Limb (tissue), 2 donors: ENCODE results near the gene AKT2.

Experiments
- DNase-seq, 2 donors: peaks; one replicate each; pipeline ENCODE4 v3.0.0-alpha.2; 2016; ENCODE audit errors: extremely low spot score in 2 of 2

AKT2 gene

DNA sequence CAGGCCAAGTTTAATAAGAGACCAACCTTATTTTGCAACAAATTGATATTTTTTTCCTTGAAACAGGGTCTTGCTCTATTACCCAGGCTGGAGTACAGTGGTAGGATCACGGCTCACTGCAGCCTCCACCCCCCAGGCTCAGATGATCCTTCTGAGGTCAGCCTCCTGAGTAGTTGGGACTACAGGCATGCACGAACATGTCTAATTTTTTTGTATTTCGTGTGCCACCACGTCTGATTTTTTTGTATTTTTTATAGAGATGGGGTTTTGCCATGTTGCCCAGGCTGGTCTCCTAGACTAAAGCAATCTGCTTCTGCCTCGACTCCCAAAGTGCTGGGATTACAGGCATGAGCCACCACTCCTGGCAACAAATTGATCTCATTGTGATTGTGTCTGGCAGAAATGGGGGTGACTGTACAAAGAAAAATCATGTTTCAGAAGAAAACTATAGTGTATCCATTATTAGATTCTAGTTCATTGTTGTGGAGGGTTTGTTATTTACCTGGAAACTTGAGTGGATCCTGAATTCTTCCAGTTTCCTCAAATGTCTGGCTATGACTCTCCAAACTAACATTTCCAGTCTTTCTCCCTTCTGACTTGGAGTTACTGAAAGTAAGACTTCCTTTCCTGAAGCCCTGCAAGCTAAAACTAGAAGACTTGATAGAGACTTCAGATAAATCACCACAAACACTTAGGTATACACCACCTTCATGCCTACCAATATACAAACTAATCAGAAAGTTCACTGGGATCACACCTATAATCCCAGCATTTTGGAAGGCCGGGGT is 17.3 kb upstream of the AKT2 start:
- DNase-seq: no peak

DNA sequence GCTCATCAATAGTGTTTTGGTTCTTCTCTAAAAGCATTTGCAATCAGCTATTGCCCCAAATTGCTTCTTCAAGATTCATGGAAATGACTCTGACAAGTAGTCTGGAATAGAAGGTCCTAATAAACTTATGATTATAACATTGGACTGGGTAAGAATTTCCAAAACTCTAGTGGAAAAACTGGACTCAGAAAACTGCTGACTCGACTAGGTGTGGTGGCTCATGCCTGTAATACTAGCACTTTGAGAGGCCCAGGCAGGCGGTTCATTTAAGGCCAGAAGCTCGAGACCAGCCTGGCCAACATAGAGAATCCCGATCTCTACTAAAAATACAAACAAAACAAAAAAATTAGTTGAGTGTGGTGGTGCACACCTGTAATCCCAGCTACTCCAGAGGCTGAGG is 15.5 kb upstream of the AKT2 start:
- DNase-seq: no peak

DNA sequence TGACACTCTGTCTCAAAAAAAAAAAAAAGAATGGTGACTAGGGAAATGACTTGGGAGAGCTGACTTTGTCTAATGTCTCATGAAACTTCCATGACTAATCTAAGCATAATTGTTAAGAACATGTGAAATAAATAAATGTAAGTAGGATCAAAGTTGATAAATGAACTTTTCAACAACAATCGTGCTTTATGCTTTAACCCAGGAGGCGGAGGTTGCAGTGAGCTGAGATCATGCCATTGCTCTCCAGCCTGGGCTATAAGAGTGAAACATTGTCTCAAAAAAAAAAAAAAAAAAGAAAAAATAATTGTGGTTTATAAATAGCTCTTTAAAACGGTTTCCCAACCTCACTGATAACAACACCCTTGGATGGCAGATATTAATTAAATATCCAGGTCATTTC is 12.9 kb upstream of the AKT2 start:
- DNase-seq: no peak

DNA sequence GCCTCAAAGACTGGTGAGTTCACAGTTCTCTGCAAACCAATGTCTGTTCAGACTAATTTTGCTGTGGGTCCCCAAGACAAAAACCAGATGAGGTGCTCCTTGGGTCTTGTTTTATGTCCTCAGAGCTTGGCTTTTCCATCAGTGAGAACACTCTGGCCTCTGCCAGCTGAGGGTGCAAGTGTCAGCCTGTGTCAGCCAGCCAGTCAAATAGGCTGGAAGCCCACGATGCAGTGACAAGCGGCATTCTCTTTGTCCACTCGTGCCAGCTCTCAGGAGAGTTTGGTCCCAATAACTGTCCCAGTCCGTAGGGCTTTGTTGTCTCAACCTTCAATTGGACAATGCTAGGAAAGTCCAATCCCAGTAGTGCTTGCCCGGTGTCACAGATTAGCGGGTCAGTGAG is 9.4 kb upstream of the AKT2 start:
- no peak for DNase-seq

DNA sequence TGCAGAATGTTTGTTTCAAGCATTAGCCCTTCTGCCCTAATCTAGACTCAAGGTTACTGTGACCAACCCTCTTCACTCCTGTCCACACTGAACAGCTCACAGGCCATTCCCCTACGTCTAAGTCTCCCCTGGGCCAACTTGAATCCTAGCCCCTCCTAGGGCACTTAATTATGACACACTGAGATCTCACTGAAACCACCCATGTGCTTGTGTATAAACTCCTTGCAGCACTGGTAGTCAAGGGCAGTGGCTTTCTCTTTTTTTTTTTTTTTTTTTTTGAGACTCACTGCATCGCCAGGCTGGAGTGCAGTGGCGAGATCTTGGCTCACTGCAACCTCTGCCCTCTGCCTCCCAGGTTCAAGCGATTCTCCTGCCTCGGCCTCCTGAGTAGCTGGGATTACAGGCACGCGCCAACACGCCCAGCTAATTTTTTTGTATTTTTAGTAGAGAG is 1.9 kb upstream of the AKT2 start:
- DNase-seq: no peak

DNA sequence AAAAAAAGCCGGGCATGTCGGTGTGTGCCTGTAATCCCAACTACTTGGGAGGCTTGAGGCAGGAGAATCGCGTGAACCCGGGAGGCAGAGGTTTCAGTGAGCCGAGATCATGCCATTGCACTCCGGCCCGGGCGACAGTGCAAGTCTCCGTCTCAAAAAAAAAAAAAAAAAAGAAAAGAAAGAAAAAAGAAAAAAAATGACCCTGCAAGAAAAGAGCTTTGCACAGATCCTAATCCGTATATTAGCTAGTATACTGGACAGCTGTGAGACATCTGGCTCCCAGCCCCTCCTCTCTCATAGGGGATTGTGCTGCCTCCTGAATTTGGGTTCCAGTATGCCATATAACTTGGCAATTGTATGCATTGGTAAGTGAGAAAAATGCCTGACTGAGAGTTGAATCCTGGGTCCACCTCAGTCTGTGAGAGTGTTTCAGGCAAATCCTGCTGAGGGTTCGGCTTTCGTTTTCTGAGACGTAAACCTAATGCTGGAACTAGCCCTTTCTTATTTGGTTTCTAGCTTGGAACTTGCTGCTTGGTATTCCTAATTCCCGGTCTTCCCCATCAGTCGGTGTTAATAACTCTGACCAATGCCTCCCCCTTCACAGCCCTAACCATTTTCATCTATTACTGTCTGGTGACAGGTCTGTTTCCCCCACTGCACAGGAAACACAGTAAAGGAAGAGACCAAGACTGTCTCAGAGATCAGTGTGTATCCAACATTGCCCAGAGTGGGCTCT is 1.3 kb upstream of the AKT2 start:
- DNase-seq: peak in 1 of 2 donors; percentile 50

DNA sequence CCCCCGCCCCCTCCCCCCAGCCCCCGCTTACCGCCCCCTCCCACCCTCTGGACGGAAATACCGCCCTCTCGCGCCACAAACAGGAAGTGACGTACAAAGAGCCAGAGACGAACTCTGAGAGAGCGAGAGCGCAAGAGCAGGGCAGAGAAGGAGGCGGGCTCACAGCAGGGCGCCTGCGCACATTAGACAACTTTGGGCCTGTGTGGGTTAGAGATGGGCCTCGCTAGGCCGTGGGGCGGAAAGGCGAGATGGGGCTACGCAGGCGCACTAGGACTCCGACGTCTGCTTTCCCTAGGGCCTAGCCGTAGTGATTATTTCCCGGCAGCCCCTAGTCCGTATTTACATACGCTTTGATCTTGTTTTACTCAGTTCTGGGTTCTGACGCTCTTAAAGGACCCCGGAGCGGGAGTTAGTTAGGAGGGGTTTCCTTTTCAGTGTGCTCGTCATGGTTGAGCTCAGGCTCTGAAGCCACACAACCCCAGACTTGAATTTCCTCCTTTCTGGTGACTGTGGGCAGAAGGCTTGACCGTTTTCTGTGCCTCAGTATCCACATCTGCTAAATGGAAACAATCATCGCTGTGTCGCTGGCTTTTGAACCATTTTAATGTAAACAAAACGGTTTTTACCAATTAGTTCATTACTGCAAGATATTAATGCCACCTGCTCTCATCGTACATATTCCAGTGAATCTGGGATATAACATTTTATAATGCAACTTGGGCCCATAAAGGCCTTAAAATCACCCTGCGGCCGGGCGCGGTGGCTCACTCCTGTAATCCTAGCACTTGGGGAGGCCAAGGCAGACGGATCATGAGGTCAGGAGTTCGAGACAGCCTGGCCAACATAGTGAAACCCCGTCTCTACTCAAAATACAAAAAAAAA is 449 bp upstream of the AKT2 start:
- peak; percentile 98 to 100 for DNase-seq

DNA sequence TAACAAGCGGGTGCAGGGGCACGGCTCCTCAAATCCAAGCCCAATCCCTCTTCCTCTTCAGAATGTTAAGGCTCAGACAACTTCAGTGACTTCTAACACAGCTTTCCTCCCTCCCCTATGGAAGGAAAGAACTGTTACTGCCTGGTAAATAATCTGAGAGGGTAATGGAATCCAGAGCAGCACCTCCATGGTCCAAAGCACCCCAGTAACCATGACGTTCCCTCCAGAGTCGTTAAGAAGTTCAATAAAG is 969 bp downstream of the AKT2 start:
- DNase-seq: no peak

DNA sequence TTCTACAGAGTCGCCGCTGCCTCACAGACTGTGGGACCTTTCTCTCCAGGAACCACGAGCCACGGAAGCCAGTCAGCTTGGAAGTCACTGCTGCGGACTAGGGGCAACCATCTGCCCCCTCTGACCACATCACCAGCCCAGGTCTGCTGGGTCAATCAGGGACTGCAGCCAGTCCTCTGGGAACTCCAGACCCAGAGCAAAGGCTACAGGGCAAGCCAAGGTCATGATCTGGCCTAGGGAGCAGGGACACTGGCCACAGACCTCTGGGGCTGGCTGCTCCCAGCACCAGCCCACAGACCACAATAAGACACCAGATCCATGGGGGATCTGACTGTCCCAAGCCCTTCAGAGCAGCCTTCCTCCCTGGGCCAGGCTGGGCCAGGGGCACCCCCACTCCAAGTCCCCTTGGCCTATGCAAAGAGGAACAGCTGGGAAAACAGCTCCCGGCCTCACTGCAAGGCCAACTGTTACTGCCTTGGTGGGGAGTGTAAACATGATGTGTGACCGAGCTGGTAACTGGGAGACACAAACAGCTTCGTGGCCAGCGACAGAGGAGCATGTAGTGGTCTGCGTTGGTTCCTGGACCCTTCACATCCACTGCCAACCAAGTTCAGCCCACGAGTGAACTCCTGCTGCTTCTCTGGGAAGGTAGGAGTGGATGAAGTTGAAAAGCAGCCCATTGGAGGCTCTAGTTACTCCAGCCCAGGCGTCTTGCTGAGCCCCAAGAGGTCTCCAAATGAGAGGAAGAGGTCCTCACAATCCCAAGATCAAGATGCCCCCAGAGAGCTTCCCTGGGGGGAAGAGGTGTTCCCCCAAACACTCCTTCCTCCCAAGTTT is 1.5 kb downstream of the AKT2 start:
- DNase-seq: peak in 1 of 2 donors; percentile 18

DNA sequence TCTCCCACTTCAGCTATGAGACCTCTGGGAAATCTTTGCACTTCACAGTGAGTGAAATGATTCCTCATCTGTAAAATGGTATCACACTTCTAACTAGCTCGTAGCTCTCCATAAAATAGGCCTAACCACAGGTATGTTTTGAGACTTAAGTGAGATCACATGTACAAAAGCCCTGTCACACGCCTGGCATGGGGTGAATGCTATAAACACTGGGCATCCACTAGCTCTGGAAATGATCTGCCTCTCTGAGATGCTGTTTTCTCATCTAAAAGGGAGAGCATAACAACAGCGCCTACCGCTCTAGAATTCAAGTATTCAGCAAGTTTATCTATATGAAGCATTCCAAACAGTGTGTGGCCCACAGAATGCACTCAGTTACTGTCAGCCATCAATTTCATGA is 2.2 kb downstream of the AKT2 start:
- no peak for DNase-seq

DNA sequence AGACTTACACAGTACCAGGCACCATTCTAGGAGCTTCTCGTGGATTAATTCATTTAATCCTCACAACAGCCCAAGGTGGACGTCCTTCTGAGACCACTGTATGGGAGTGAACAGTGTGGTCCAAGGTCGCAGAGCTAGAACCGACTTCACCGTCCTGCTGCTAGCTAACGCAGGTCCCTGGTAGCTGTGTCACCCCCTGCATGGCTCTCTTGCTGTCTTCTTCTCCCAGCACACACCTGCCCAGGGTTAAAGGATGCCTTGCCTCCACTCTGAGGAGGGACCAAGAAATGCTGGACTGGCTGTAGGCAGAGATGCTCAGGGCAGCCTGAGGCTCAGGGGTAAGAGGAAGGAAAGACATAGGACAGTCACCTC is 3.0 kb downstream of the AKT2 start:
- no peak for DNase-seq

DNA sequence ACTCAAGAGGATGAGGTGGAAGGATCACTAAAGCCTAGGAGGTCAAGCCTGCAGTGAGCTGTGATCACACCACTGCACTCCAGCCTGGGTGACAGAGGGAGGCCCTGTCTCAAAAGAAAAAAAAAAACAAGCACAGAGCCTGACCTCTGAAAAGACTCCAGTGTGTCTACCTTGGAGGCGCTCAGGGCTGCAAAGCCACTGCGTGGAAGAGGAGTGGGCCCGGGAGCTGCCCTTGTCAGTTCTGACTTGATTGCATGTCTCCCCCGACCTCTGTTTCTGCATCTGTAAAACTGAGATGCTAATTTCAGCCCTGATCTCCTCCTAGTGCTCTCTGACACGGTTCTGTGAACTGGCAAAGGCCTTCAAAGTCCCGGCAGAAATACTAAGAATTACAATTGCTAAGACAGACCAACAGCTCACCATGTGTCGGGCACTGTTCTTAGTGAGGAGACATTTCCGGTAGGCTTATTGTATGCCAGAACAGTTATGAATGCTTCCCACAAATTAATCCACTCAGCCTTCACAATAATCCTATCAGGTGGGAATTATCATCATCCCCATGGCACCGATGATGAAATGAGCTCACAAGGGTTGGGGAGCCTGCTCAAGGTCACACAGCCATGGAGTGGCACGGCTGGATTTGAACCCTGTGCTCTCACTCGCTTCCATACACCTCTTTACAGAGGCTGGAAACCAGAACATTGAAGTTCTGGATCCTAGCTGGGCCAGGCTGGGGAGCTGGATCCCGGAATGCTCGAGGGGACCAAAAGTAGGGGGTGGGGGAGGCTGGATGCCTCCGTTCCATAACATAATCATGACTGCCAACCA is 3.5 kb downstream of the AKT2 start:
- DNase-seq: no peak

DNA sequence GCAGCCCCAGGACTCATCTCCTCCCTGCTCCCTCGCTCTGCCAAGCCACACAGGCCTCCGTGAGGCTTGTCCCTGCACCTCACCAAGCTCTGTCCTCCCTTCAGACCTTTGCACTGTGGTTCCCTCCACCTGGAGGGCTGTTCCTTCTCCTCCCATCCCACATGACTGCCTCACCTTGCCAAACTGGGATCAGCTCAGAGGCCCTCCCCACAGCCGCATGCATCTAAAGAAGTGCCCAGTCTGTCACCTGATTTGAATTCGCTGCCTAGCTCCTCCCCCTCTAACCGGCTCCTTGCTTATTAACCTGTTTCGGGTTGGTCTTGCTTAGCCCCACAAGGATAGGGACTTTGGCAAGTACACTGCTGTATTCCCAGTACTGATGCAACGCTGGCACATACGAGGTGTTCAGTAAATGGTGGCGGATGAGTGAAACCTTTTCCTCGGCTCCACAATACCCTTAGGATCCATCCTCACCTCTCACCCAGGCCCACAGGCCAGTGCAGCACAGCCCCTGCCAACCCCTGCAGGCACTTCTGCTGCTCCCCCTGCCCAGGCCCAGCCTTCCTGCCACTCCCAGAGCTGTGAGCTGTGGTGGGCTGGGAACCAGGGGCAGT is 4.4 kb downstream of the AKT2 start:
- no peak for DNase-seq

DNA sequence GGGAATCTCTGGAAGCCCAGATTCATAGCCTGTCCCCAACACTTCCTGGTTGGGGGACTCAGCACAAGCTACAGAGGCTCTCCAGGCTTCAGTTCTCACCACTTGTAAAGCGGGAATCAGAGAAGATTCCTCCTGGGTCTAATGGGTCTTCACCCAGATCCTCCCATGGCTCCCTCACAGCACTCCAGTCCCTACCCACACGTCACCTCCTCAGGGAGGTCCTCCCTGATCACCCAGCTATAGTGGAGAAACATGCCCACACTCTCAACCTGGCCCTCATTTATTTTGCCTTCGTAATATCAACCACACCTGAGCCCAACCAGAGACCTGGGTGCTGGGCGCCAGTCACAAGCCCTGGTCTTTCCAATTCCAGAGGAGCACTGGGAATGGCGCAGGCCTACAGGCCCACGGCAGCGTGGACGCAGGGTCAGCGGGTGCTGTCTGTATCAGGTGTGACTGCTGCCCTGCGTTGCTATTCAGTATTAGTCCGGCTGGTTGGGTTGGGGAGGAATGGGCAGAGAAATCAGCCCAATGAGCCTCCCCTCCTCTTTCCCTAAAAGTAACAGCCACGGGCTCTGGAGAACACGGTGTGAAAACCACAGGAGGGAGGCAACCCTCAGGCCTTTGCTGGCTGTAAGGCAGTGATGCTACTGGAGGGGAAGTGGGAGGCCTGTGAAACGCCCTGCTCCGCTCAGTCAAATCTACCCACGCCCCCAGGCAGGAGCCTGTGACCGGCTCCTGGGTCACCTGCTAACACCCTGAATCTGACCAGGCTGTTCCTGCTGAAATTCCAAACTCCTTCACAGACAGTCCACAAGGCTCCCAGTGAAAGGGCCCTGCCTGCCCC is 5.2 kb downstream of the AKT2 start:
- no peak for DNase-seq

DNA sequence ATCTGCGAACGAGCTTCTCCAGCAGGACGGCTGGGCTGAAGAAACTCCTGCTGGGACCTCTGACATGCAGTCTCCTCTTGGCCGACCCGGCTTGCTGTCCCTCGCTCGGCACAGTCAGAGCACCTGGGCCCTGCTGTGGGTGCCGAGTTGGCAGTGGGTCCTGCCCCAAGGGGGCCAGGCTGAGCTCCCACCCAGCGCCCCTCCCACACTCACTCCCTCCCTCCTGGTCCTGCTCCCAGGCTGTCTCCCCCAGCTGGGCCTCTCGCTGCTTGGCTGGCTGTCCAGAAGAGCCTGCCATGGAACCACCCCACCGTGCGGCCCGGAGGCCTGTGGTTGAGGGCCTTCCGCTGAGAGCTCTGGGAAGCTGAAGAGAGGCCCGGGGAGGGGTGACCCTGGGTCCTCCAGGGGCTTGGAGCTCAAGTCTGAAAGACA is 6.0 kb downstream of the AKT2 start:
- peak; percentile 61 to 83 for DNase-seq

DNA sequence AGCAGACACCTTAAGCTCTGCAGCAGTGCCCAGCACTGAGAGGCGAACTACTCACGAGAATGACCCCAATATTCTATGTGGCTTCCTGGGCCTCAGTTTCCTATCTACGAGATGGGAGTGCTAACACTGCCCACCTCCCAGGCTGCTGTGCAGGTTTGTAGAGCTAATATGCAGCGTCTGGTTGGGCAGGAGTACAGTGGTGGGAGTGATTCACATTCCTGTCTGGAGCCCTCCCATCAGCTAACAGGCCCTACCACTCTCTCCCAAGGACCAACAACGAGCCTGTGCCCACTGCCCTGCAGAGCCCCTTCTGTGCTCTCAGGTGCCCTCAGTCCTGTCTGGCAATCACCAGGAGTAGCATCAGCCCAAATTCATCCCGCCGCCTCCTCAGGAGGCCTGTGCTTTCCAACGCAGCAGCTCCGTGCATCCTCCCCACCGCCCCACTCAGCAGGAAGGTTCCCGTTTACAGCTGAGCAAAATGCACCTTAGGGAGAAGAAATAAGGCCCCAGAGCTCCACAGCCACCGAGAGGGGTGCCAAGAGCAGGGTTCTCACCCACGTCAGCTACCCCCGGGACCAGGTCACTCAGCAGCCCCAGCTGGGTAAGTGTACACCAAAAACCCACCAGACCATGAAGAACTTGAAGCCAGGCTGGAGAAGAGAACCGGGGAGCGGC is 6.6 kb downstream of the AKT2 start:
- DNase-seq: no peak

DNA sequence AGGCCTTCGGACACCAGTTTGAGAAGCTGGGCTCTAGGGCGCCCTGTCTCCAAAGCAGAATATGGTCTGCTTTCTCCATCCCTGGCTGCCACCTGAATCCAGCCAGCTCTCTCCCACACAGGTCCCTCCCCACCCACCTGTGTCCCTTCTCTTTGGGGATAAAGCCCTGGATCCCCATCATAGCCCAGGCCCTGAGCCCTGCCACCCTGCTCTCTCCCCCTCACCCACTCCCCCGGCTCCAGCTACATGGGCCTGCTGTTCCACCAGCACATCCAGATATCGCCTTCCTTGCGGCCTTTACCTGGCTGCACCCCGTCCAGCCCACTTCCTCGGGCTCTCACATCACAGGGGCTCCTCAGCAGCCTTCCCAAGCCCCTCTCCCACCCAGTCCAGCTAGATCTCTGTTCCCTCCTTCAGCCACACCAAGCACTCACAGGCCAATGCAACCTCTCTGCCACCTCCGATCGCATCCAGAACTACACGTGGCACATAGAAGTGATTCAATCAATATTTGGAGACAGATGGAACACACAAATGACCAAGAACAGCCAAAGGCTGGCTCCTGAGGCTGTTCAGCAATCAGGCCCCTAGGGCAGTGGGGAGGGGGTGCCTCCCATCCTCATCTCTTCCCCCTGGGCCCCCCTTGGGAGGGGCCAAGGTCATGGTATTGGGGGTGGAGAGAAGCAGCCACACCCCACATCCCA is 7.6 kb downstream of the AKT2 start:
- no peak for DNase-seq
